NCI-H526 treated with DMSO at 0.1 percent for 48 hours (cell line): ENCODE data around the gene DCP1B.

Experiments used
- DNase-seq: peaks from one replicate; lab custom pipeline; 2025; lab: John Stamatoyannopoulos, UW

The DCP1B gene

GRCh38 chr12:1919284-1919683, 85.0 kb downstream of the DCP1B start:
- DNase-seq, result no peak

DNA sequence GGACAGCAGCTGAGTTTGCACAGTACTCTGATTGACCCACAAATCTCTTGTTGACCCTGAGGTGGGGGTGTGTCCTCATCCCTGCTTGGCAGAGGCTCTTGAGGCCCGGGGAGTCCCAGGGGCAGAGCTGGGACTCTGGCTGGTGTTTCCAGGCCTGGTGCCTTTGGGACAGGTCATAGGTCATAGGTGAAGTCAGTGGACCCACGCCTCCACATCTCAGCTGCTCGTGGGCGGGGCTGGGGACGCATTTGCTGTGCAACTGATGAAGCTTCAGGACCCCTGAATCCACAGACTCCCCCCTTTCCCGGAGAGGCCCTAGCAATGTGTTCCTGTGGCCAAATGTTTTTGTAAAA, 85.4 kb downstream of the DCP1B start:
- no peak for DNase-seq

DNA sequence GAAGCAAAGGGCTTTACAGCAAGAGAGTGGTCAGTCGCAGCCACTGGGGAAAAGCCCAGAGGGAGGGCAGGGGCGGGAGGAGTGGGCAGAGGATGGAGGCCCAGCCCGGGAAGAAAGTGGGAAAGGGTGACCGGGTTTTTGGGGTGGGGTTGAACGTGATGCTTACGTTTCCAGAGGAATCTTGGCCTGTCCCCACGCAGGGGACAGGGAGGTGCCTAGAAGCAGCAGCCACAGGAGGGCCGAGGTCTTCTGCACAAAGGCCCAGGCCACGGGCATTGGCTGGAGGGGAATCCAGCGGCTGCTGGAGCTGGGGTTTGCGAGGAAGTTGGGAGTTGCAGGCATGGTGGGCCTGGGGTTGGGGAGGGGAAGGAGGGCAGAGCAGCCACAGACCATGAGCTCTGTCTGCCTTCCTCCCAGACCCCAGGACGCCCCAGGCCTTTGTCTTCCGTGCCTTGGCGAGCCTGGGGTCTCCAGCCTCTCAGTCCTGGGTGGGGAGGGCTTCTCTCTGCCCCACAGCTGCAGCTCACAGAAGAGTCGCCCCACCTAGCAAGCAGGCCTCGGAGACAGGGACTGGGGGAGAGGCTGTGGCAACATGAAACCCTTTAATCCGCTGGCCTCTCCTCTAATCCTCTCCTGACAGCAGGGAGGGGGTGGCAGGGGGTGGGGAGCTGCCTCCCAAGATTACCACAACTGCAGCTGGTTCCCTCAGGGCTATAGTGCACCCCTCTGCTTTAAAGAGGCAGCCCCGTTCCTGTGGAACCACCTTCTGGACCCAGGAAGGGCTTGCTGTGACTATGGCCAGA, 86.0 kb downstream of the DCP1B start, which contains the start of gene CACNA2D4:
TSS of gene CACNA2D4 (minus strand) at position 572 of the 803 bp plus-strand sequence. CDS start at position 393, 179 bp downstream.
- DNase-seq, result no peak

DNA sequence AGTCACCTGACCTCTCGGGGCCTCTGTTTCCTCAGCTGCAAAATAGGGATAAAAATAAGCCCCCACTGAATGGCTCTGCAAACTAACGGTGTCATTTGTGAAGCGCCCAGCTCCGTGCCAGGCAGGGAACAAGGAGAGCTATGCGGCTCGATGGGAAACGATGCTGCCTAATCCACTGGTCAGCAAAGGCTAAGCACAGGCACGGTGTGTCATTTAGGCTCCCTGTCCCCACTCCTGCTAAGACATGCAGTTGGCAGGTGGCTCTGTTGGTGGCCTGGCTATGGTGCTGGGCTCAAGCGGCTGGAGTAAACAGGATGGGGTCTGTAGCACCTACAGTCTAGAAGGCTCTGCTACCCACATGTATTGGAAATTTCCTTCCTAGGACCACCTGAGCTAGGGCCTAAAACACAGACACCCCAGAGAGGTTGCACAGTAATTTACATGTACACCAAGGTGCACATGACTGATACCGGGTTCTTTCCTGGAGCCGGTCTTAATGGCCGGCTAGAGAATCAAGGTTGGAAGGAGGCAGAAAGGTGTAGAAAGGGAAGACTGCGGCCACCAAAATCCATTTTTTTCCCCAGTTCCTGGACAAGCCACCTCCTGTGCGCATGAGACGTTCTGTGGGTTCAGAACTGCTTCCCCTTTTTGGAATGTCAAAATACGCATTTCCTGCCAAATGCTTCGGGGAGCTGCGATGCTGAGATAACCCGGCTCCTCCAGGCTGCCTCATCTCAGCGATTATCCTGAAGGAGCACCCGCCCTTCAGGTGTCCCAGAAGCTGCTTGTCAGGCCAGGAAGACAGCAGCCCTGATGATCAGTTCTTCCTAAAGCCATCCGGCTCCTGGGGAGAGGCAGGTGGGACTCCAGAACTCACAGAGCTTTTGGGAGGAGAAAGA, 86.8 kb downstream of the DCP1B start:
- no peak for DNase-seq

- no peak for DNase-seq
Measured at GRCh38 chr12:1916371-1917171, 87.7 kb downstream of the DCP1B start.

DNA sequence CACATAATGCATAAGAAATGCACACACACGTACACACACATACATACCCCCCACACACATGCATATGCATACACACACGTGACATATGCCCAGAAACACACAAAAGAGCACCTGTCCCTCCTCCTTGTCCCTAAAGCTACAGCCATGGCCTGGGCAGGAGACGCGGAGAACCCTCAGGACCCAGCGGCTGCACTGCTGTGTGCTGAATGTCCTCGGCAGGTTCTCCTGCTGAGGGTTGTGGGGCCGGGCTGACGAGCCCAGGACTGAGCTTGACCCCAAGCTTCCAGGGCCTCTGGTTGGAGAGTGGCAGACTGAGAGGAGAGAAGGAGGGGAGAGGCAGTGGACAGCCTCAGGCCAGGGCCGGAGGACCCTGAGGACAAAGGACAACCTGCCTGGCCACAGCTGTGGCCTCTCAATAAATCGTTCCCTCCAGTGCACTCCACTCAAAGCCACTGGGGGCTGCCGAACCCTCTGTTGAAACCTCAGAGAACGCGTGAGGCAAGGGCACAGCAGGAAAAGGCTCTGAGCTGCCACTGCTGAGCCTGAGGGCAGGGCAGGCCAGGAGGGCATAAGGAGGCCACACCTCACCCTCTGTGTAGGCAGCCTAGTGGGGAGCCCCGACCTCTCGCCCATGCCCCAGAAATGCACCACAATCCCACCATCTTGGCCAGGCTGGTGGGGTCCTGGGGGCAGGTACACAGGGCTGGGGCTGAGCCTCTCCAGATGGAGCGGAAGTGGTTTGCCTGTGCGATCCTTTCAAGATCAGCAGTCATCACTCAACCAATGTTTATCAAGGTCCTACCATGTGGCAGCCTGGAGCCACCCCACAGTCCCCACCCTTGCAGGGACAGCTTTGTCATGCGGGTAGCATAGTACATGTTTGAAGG, 88.9 kb downstream of the DCP1B start:
- DNase-seq, result no peak

GRCh38 chr12:1914114-1914911, 89.9 kb downstream of the DCP1B start:
- DNase-seq, result no peak

DNA sequence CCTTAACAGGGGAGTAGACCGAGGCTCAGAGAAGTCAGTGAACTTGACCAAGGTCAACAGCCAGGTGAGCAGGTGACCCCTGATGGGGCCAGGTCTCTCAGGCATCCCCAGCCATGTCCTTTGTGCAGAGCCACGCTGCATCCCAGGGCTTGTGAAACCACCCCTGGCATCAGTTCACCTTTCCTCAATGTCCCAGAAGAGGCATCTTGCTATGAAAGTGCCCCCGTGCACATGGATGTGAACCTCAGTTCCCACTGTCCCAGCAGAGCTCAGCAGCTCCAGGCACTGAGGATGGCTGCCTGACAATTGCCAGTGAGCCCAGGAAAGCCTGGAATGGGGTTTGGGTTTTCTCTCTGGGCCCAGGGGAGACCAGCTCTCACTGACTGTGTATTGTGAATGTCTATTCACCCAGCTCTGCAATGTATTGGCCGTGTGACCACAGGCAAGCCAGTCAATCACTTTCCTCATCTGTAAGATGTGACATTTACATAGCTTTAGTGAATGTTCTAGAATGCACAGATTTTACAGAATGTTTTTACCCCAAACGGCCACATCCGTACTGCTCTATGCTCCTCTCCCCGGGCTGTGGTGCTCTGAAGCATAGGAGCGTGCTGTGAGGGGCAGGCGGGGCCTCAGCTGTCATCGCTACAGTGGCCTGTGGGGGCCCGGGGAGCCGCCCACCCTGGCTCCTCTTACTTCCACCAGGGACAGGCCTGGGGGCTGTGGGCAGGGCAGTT, 90.7 kb downstream of the DCP1B start:
- DNase-seq, result no peak

DNA sequence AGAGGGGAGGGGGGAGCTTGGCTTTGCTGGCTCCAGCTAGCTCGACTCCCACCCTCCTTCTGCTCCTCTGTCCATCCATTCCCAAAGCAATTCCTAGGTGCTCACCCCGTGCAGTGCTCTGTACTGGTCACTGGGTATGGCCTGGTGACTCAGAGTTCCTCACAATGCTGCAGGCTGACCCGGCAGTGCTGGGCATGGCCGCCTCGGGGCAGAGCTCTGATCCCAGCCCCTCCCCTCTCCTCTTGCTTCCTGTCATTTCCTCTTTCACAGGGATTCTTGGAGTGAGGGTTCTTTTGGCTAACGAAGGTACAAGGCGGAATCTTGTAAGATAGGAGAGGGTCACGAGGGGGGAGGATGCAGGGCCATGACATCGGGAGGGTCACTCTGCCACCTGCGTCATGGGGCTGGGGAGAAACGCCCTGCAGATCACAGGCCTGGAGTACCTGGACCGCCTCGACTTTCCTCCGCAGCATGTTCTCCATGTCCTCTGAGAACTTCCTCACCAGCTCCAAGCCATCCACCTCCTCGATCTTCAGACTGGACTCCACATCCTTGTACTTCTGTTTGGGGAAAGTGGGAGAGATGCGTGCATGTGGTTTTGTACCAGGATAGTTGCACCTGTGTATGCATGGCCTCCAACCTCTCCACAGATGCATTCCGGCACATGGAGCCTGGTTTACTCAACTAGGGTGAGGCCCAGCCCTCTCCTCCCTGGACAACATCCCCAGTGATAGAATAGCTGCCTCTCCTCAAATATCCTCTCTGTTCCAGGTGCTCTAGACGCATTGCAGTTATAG, 91.5 kb downstream of the DCP1B start:
- DNase-seq, result no peak

- DNase-seq, result no peak
Measured at GRCh38 chr12:1911598-1912575, 92.4 kb downstream of the DCP1B start.

- DNase-seq, result no peak
Measured at GRCh38 chr12:1910468-1910867, 93.8 kb downstream of the DCP1B start.

- DNase-seq, result no peak
Measured at GRCh38 chr12:1908758-1909157, 95.5 kb downstream of the DCP1B start.

- no peak for DNase-seq
Measured at GRCh38 chr12:1907652-1908611, 96.3 kb downstream of the DCP1B start.

DNA sequence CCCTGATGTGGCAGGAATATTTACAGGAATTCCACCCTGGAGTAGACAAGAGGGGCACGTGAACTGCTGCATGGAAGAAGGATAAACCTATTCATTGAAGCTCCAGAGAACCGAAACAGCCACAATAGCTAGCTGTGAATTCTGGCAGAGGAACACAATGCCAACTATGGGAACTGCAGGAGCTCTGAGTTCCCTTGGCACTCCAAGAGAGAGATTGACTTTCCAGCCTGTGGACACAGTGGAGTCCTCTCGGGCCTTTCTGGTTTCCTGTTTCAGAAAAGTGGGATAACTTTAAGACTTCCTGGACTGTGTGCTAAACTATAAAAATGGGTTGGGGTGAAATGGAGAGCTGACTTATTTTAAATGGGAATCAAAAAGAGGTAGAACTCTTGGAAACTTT, 97.7 kb downstream of the DCP1B start:
- DNase-seq, result no peak

DNA sequence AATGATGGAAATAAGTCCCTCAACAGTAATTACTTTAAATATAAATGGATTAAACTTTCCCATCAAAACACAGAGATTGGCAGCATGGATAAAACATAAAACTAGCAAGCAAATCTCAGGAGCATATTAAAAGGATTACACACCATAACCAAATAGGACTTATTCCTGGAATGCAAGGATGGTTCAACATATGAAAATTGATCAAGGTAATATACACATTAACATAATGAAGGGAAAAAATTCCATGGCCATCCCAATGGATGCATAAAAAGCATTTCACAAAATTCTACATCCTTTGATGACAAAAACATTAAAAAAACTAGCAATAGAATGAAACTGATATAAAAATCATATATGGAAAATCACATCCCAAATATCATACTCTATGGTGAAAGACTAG, 99.4 kb downstream of the DCP1B start:
- no peak for DNase-seq

DNA sequence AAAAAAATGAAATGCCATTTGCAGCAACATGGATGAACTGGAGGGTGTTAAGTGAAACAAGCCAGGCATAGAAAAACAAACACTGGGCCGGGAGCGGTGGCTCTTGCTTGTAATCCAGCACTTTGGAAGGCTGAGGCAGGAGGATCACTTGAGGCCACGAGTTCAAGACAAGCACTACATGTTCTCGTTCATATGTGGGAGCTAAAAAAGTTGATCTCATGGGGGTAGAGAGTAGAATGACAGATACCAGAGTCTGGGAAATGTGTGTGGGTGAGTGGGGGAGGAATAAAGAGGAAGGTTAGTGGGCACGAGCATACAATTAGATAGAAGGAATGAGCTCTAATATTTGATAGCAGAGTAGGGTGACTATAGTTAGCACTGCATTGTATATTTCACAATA, 107.3 kb downstream of the DCP1B start:
- DNase-seq, result no peak
